Measurements from ENCODE around the gene CETN1. TPM values are rescaled to one million over a fixed set of nuclear protein-coding genes. Genes with fewer than 3 reads are reported as not detected.

The CETN1 gene
- total RNA-seq, 1 experiment from 2014 or later: not detected

- intact Hi-C loops (cut with micrococcal nuclease; ENCODE audit: unreplicated experiment): no loop called here
- Mint-ChIP-seq H3K27ac (ENCODE audit: unreplicated experiment) (no peak overlapping the region), H3K9me3 (ENCODE audit: unreplicated experiment) (no peaks in the 10 kb centered on the region), H3K27me3 (ENCODE audit: insufficient read depth, unreplicated experiment) (no peaks in the 10 kb centered on the region), H3K36me3 (ENCODE audit: insufficient read depth, unreplicated experiment) (no peaks in the 10 kb centered on the region), H3K4me3 (ENCODE audit: unreplicated experiment) (no peak overlapping the region), H3K4me1 (ENCODE audit: low read depth, unreplicated experiment) (peaks cover 7% of the 10 kb centered on the region)
- no TSS peak for BruUV-seq (replicated peaks)
- ChIA-PET CTCF (no interaction called here), POLR2A (no interaction called here)
- no peak for TF ChIP-seq CTCF (IDR thresholded peaks at IDR 0.05; ENCODE audit: insufficient read depth in 1 of 2, low read depth in 1 of 2, low read length in 1 of 2, severe bottlenecking in 1 of 2, unreplicated experiment in 1 of 2)
- DNase-seq: no peak
- Histone ChIP-seq H3K27me3 (replicated peaks; ENCODE audit: control insufficient read depth, insufficient read depth, low read length) (no peaks in the 10 kb centered on the region), H3K4me1 (no peaks in the 10 kb centered on the region), H3K9me3 (no peaks in the 10 kb centered on the region), H3K36me3 (ENCODE audit: control insufficient read depth, insufficient read depth, low read length) (no peaks in the 10 kb centered on the region), H3K4me3 (ENCODE audit: low read depth, low read length) (no peak overlapping the region)
Measured at GRCh38 chr18:533995-534601, 46.1 kb upstream of the CETN1 start.

GRCh38 chr18:543447-544078, 36.6 kb upstream of the CETN1 start:
- no peak for TF ChIP-seq CTCF (IDR thresholded peaks at IDR 0.05; ENCODE audit: insufficient read depth in 1 of 2, low read depth in 1 of 2, low read length in 1 of 2, severe bottlenecking in 1 of 2, unreplicated experiment in 1 of 2)
- intact Hi-C loops (cut with micrococcal nuclease; ENCODE audit: unreplicated experiment): no loop called here
- Mint-ChIP-seq H3K4me1 (ENCODE audit: low read depth, unreplicated experiment) (peaks cover 7% of the 10 kb centered on the region), H3K4me3 (ENCODE audit: unreplicated experiment) (no peak overlapping the region), H3K27me3 (ENCODE audit: insufficient read depth, unreplicated experiment) (no peaks in the 10 kb centered on the region), H3K27ac (ENCODE audit: unreplicated experiment) (no peak overlapping the region), H3K9me3 (ENCODE audit: unreplicated experiment) (peaks cover 6% of the 10 kb centered on the region), H3K36me3 (ENCODE audit: insufficient read depth, unreplicated experiment) (no peaks in the 10 kb centered on the region)
- BruUV-seq (replicated peaks): no TSS peak
- H3K9me3 ChIP-seq: no peaks in the 10 kb centered on the region
- no peak overlapping the region for H3K4me3 ChIP-seq (ENCODE audit: low read depth, low read length)
- no peak for DNase-seq
- no peaks in the 10 kb centered on the region for H3K4me1 ChIP-seq
- POLR2A ChIA-PET: no interaction called here
- no peaks in the 10 kb centered on the region for H3K36me3 ChIP-seq (ENCODE audit: control insufficient read depth, insufficient read depth, low read length)
- no peaks in the 10 kb centered on the region for H3K27me3 ChIP-seq (replicated peaks; ENCODE audit: control insufficient read depth, insufficient read depth, low read length)
- CTCF ChIA-PET: no interaction called here

GRCh38 chr18:549967-550366, 30.2 kb upstream of the CETN1 start:
- Histone ChIP-seq H3K27me3 (replicated peaks; ENCODE audit: control insufficient read depth, insufficient read depth, low read length) (no peaks in the 10 kb centered on the region), H3K4me3 (ENCODE audit: low read depth, low read length) (no peak overlapping the region), H3K36me3 (ENCODE audit: control insufficient read depth, insufficient read depth, low read length) (no peaks in the 10 kb centered on the region), H3K4me1 (no peaks in the 10 kb centered on the region), H3K9me3 (no peaks in the 10 kb centered on the region; the same call in 1 of the 2 replicates)
- TF ChIP-seq CTCF (IDR thresholded peaks at IDR 0.05; ENCODE audit: insufficient read depth in 1 of 2, low read depth in 1 of 2, low read length in 1 of 2, severe bottlenecking in 1 of 2, unreplicated experiment in 1 of 2): no peak
- ChIA-PET POLR2A (no interaction called here), CTCF (no interaction called here)
- no TSS peak for BruUV-seq (replicated peaks)
- intact Hi-C loops (cut with micrococcal nuclease; ENCODE audit: unreplicated experiment): no loop called here
- Mint-ChIP-seq H3K27ac (ENCODE audit: unreplicated experiment) (no peak overlapping the region), H3K36me3 (ENCODE audit: insufficient read depth, unreplicated experiment) (no peaks in the 10 kb centered on the region), H3K27me3 (ENCODE audit: insufficient read depth, unreplicated experiment) (no peaks in the 10 kb centered on the region), H3K9me3 (ENCODE audit: unreplicated experiment) (peaks cover 7% of the 10 kb centered on the region), H3K4me3 (ENCODE audit: unreplicated experiment) (no peak overlapping the region), H3K4me1 (ENCODE audit: low read depth, unreplicated experiment) (peaks cover 7% of the 10 kb centered on the region)
- no peak for DNase-seq

Data from Caco-2 (cell line).